GM19099 (cell line): Measurements from ENCODE around the gene THTPA.

Experiments
- POLR2A ChIP-seq: IDR thresholded peaks from 3 replicates; pipeline ENCODE4 v1.6.1; 2011; ENCODE audit warnings: low read depth; ENCODE audit not compliant: insufficient read length; ENCODE audit errors: extremely low read depth

The THTPA gene

DNA sequence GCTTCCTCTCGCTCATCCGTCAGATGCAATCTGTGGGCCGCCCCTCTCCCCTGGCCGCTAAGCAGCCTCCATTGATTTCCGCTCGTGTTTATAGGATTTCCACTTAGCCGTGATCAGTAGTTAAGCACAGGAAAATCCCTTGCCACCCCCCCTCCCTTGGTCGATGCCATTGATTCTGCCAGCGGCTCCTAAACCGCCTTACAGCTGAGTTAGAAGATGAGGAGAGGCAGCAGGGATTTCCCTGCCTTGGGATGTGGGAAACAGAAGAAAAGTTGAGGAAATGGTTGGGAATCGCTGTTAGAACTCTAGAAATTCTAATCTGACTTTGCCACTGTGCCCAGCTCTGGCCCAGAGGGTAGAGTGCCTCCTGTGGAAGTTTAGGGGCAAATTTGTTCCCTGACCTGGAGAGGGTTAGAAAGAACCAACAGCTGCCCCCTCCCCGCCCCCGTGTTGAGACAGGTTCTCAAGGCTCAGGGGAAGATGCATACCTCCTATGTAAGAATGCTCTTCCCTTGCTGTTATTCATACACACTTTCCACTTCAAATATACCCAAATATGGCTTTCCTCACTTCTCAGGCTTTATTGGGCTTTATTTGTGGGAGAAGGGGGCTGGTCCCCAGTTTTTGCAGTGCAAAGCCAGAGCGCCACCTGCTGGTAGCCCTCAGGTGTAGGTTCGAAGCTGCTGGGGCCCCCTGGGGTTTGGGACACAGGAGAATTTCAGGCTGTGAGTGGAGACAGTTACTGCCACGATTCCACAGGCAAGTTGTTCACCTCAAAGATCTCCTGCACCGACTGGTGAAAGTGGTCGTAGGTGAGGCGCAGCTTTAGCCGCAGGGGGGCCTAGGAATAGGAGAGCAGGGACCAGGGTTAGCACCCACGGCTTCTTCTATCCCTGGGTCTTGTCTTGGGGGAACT, 3.2 kb downstream of the THTPA start:
- peak; percentile 19 for TF ChIP-seq POLR2A

DNA sequence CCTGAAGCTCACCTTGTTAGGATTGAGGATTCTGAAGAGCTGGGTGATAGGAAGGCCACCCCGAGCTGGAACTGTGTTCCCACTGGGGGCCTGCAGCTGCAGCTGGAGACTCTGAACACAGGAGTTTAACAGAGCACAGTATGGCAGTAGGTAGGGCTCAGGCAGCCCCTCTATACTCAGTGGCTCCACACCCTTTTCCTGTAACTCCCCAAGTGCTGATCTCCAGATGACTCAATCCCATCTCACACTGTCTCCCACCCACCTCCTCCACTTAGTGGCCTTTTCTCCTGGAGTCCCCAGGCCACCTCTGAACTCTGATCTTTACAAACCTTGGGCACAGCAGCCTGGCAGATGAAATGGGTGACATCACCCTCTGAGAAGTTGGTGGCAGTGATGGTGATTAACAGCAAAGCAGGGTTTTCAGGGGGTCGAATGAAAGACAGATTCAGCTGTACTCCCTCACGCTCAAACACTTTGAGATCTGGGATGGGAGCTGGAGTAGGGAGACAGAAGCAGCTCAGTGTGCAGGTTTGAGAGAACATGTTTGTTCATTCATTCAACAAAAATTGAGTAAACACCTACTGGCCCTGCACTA, 4.0 kb downstream of the THTPA start:
- TF ChIP-seq POLR2A: peak; percentile 4

DNA sequence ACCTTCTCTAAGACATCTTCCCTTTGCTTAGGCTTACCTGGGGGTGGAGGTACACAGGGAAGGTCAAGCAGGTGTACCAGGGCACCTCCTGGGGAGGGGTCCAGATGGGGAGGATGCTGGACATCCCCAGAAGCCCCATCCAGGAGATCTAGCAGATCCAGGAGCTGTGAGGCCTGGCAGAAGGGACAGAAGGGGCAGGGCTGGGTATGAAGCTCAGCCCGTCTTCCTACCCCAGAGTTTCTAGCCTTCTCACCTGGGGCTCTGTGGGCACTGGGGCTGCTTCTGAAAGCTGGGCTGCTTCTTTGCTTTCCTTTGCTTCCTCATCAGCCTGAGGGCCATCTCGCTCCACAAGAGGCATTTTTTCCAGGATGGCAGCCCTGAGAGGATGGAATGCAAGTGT, 5.2 kb downstream of the THTPA start:
- TF ChIP-seq POLR2A: no peak

DNA sequence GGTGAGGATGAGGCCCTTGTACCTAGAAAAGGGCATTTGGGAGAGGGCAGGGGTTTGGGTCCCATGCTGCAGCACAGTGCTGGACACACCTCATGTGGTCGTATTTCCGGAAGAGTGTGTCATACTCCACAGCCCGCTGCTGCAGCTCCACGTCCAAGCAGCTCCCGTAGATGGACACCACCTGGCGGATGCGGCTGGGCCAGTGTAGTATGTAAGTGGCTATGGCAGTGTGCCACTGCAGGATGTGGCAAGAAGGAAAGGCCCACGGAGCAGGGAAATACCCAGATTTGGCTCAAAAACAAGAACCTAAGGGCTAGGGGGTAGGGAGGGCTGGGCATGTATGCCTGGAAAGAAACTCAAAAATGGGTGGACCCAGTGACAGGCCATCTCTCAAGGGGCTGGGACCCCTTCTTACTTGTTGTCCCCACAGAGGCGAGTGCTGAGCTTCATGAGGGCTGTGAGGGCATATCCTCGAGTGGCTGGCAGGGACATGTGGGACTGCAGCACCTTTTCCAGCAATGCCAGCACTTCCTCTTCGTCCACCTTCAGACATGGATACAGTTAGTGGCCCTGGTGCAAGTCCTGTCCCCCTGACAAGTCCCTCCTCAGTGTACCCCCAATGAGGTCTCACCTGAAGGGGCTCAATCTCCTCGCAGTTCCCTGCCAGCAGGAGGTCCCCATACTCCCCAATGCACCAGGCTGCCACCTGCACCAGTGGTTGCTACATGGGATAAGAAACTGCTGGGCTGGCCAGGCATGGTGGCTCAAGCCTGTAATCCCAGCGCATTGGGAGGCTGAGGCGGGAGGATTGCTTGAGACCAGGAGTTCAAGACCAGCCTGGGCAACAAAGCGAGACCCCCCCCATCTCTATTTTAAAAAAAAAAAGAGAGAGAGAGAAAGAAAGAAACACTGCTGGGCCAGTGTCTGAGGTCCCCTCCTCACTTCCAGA, 6.1 kb downstream of the THTPA start:
- no peak for TF ChIP-seq POLR2A

DNA sequence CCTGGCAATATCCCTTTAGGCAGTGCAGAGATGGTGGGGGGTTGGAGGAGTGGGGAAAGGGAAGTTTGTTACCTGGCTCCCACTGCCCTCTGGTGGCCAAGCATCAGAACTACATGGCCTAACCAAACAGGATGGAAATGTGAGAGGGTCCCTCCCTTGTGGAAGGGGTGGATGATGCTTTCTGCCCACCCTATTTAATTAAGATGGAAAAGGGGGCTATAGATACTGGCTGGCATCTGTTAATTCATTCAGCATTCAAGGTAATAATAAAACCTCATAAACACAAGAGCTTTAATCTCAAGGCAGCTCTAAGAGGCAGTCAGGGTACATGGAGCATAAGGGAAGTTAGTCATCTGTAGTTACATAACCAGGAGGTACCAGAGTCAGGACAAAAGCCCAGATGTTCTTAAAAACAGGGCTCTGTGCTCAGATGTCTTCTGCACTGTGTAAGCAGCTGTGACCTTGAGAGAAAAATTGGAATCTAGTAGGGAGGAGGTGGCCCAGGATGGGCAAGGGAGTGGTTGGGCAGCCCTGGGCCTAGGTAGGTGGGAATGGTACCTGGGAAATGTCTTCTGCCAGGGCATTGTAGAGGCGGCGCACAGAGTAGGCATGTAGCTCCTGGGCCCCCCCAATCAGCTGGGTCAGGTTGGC, 6.9 kb downstream of the THTPA start:
- peak; percentile 25 for TF ChIP-seq POLR2A

DNA sequence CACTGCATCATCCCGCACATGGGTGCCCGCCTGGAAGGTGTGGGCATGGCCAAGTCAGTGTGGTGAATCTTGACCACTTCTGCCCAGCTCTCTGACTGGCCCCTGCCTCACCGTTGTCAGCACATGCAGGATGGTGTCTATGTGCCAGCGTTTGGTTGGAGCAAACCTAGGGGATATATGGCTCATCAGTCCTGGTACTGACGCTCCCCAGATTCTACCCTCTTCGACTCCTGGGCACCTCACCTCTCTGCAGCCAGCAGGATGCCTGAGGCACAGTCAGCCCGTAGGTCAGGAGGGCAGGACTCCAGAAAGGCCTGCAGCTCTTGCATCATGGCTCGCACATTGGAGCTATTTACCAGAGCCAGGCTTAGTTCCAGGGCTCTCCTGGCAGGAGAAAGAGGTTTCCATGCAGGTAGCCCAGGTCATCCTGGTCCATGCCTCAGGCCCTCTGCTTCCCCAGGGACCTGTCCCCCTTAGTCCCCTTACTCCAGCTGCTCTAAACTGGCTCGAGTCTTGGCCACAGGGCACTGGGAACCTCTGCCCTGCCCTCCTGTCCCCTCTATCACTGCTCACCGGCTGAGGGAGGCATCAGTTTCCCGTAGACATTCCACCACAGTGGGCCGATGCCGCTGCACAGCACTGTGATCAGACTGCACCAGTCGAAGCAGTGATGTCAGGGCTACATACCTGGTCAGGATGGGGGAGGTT, 7.6 kb downstream of the THTPA start:
- TF ChIP-seq POLR2A: no peak

DNA sequence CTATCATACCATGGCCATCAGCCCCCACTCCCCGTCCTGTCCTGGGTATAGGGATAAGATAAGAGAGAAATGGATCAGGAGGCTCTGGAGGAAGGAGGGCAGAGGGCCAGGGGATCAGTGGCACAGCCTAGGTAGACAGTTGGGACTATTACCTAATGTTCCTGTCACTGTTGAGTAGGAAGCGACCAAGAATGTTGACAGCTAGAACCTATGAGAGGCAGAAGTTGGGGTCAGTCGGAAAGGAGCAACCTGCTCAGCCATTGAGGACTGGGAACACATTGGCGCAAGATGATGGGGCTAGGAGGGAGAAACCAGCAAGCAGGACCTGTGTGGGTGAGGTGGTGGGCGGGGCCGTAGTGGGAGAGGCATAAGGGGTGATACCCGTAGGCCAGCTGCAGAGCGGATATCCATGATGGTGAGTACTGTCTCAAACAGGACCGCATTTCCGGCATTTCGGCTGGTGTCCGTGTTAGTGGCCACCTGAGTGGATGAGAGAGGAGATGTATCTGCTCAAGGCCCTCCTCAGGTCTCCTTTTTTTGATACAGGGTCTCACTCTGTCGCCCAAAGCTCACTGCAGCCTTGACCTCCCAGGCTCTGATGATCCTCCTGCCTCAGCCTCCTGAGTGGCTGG, 8.2 kb downstream of the THTPA start:
- no peak for TF ChIP-seq POLR2A

DNA sequence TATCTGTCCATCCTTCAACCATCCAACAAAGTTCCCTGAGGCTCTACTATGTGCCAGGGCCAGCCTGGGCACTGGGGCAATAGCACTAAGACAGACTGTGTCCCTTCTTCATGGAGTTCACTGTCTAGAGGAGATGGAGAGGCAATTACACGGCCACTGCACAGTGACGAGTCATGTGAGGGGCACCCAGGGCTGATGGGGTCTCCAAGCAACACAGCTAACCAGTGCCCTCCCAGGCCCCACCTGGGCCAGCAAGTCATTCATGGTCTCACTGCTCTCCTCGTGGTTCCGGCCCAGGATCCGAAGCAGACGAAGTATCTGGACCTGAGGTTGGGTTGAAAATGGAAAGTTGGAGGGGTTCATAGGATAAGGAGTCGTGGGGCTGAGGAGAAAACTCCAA, 8.8 kb downstream of the THTPA start:
- no peak for TF ChIP-seq POLR2A

DNA sequence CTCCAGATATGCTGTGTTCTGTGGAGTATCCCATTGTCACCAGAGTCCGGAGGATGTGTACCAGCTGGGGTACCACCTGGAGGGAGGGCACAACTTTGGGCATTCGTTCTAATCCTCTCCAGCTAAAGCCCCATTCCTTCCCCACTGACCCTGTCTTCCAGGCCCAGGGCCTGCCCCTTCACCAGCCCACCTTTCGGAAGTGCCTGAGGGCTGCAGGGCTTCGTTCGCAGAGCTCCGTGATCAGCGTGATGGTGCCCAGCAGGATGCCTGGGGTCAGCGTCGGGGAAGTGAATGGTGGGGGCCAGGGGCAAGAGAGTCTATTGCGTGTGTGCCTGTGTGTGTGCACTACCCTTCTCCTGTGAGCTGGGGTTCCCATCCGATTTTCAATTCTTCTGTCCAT, 9.6 kb downstream of the THTPA start:
- TF ChIP-seq POLR2A: no peak

DNA sequence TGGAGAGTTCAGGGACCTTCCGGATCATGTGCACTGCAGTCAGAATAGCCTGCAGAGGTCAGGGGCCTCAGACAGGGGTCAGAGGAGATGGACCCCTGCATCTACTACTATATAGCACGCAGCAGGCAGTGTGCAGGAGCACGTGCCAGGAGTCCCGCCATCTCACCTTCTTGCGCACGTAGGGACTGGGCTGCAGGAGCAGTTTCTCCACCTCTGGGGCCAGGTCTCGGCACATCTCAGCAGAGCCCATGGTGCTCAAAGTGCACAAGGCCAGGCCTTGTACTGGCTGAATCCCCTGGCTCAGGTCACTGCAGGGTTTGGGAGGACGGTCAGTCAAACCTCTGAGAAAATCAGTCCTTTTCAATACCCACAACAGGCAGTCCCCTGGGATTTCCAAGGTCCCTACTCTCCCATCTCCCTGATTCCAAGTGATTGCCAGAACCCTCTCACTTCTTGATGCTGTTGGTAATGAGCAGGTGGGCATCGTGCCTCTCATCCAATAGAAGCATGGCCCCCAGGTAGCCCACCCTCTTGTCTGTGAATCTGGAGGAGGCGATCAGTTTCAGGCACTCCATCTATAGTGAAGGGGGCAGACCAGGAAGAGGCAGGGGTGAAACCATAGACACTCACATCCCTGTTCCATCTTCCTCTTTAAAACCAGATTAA, 10.2 kb downstream of the THTPA start:
- no peak for TF ChIP-seq POLR2A

DNA sequence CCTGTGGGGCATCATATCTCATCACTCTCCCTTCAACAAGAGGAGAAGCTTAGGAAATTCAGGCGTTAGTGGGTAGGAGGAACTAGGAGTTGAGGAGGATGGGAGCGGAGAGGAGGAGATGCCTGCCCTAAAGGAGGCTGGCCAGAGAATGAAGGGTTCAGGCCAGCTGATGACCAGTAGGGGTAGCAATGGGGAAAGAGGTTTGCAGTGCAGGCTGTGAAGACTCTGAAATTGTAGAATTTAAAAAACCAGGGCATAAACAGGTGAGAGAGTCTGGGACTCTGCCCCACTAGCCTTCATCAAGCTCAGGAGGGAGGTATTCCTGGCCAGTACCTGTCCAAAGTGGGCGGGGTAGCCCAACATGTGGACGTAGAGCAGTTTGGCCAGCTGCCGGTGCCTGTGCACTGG, 10.7 kb downstream of the THTPA start:
- TF ChIP-seq POLR2A: no peak

DNA sequence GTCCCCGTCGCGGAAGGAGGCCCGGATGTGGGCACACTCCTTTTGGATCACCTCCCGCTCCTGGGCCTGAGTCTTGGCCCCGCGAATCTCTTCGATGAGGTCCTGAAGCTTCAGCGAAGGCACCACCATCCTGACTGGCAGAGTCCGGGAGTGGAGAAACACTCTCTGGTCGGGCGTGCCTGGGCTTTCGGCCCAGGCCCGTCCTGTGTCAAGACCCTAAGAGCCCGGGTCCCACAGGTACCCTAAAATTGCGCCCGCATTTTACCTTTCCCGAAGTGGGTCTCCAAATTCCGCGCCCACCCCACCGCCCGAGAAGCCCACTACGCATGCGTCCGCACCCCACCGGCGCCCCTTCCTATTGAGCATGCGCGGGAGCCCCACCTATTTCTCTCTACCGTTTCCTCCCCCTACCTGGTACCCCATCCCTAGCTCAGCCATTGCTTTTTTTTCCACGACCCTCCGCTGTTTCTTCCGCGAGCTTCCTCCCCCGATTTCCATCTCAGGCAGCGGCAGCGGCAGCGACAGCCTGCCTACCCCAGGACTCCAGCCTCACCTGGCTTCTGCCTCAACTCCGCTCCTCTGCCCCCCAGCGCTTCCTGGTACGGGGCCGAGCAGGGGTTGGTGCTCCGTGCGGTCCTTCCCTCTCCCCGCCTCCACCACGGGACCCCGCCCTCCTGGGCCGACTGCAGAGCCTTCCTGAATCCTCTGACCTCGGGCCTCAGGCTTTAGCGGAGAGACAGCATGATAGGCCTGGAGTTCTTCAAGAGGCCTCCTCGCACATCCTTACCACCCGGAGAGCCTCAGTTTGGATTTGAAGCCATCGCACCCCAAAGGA, 11.3 kb downstream of the THTPA start, which contains the start of gene AP1G2:
AP1G2 (minus strand) TSS at position 606 of the 835 bp plus-strand sequence; CDS start at position 129, 477 bp downstream.
- TF ChIP-seq POLR2A: peak; percentile 95
